GM15510 (cell line): ENCODE measurements around the gene PALMD.

ENCODE experiments used
- POLR2A ChIP-seq: IDR thresholded peaks from 3 replicates; pipeline ENCODE4 v1.6.1; 2011; ENCODE audit warnings: borderline replicate concordance; ENCODE audit not compliant: insufficient read length; ENCODE audit errors: extremely low read depth

The PALMD gene

DNA sequence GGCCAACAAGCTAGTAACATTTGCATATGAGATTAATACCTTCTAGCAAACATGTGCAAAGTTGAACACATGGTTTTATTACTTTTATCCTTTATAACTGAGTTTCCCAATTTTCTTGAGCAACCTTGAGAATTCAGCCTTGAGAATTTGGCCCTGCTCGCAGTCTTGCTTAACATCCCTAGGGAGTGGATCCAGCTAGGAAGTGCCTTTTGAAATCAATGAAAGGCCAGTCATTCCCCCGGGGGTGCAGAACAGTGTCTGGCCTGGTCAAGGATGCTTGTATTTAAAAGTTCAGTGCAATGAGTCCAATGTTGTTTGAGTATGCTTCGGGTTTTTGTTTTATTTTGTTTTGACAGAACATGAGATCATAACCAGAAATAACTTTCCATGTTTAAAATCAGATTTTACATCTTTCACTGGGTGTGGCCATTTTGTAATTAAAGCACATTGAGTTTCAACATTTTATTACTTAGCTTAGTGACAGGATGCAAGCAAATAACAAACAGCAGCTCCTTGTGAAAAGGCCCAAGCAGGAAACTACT, 16.7 kb downstream of the PALMD start:
- TF ChIP-seq POLR2A = no peak

DNA sequence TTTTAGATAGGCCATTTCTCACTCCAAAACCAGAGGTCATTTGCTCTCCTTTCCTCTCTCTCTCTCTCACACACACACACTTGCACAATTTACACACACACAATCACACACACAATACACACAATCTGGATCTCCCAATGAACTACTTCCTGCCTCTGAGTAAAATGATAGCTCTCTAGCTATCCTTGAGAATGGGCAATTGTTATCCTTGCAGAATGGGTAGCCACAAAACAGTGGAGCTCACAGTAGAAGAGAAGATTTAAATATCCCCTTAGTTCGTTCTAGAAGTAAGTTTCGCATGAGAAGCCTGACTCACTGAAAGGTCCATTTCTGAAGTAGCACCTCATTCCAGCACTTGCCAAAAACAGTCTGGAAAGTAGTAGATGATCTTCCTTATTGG, 17.6 kb downstream of the PALMD start:
- TF ChIP-seq POLR2A = no peak

DNA sequence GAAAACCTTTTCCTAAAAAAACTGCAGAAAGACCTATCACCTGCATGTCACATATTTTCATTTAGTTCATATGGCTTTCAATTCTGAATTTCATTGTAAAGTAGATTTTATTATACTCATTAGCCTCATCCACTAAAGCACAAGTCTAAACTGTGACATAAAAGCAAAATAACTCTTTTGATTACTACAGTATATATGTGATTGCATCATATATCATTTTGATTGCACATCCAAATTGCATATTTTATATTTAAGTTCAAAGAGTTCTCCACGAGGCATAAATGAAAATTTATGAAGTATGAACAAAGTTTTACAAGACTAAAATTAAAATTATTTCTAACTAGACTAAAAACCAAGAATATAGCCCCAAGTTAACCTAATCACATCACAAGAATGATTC, 19.3 kb downstream of the PALMD start:
- no peak for TF ChIP-seq POLR2A

DNA sequence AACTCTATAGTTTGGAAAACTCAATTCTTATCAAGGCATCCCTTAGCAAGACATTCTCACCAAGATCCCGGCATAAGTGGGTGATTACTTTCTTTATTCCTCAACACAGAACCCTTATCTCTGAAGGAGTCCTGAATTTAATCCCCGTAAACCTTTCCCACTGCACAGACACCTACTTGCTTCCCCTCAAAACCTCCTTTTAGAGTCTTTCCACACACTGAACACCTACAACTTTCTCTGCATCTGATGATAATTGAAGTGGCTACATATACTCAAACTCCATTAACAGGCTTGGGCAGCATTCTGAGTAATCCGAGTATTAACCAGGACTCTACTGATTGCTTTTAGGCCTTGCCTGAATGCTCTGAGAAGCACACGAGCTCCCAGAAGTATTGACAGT, 23.5 kb downstream of the PALMD start:
- no peak for TF ChIP-seq POLR2A

DNA sequence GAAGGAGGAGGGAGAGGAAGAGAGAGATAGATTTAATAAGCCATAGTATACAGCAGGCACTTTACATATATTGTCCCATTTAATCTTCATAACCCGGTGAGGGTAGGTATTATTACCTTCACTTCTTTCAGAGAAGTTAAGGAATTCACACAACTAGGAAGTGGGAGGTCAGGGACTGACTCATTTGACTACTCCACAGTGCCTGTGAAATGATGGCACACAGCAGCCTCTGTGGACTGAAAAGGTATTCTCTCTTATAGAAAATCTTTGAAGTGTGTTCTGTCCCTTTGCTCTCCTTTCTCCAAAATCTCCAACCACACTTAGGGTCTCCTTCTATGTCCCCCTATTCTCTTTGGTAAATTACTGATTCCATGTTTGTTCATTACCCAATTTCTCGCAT, 23.9 kb downstream of the PALMD start:
- no peak for TF ChIP-seq POLR2A

DNA sequence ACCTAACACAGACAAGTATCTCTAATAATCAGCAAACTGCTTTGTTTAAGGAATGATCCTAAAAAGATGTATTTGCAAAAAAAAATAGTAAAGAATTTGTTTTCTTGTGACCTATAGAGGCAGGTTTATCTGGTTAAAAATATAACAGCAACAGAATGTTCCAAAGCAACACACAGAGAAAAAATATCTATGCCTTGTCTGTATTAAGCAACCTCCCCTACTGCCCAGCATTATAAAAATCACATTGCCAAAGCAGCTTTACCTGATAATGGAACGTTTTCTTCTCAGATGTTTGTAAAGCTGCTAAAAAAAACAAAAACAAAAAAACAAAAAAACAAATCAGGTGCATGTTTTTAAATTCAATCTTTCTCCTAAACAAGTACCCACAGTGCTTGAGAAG, 24.7 kb downstream of the PALMD start:
- TF ChIP-seq POLR2A = no peak

DNA sequence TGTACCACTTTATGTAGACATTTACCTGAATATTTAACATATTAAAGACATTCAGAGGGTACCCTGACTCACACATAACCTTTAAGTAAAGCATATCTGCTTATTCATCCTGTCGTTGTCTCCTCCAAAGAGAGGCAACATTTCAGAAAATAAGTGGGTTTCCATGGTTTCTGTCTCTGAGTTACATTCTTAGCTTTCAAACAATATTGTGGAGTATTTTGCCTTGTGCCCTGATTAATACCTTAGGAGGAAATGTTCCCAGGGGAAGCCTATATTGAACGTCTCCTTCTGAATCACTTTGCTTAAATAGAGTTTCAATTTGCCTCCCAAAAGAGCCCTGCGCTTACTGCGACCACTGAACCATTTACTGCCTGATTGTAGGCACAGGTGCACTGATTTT, 26.1 kb downstream of the PALMD start:
- TF ChIP-seq POLR2A = no peak

DNA sequence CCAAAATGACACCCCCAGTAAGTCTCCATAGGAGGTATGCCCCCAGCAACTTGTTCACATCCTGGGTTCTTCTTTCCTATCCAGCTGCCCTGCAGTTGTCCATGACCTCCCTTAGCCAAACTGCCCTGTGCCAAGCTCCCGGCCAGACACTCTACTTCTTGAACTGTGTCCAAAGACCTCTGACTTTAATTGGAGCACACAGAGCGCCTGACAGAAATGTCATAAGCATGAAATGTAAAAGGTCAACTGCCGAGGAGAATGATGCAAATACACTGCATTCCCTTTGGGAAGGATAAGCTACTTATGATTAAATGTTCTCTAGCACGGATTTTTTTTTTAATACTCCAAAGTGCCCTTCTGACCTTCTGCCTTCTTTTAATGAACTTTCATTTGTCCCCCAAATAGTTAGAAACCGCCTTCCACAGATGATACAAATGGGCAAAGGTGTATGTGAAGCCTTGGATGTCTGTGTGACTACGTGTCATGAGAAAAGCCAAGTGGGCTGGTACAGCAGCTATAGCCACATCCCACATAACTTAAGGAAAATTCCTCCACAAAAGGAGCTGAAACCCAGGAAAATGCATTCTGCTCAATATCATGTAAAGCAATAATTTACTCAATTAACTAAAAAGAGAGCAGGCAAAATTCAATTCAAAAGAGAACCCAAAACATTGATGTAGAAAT, 26.8 kb downstream of the PALMD start:
- no peak for TF ChIP-seq POLR2A

DNA sequence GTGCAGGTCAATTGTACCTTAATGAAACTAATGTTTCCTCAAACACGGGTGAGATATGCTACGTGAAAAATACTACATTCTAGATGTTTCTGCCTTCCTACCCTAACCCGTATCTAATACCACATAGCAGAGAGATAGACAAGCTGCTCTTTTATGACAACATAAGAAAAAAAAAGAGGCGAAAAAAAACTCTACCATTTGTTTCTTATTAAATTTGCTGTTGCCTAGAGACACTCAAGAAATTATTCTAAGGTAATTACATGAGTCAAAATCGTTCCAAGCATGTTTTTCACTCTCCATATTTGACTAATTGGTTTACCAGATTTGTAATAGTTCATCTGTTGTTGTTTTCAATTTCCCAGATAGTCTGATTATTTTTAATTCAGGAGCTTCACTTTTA, 27.4 kb downstream of the PALMD start:
- TF ChIP-seq POLR2A = no peak

DNA sequence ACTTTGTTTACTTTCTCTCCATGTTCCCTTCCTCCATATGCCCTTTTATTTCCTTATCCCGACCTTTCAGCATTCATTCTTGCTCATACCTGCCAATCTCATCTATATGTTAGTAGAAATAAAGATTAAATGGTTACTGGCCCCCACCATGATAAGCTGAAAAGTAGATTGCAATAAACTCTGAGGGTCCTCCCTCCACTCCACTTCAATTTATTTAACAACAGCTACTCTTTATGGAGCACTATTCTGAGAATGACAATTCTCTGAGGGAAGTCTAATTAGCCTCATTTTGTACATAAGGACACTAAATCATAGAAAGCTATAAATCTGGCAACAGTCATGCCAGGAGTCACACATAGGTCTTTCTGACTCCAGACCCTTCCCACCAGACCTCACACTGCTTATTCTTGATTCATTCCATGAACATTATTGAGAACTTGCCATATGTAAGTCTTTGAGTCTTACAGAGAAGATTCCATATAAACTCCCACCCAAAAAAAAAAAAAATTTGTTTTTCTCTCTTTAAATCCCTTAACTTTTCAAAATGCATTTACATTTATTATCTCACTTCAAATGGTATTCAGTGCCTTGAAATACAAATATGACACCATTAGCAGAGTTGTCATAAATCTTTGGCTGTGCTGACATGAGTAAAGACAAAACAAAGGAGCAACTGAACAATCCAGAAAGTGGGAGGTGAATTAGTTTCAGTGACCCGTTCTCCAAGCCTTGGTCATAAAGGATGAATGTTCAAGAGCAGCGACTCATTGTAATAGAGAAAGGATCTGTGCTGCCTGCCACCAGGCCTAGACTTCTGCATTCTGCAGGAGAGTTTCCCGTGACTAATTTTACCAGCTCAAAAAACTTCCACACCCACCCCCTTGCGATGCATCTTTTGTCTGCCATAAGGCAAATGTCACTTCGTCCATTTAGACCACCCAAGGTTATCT, 28.5 kb downstream of the PALMD start:
- TF ChIP-seq POLR2A = no peak

DNA sequence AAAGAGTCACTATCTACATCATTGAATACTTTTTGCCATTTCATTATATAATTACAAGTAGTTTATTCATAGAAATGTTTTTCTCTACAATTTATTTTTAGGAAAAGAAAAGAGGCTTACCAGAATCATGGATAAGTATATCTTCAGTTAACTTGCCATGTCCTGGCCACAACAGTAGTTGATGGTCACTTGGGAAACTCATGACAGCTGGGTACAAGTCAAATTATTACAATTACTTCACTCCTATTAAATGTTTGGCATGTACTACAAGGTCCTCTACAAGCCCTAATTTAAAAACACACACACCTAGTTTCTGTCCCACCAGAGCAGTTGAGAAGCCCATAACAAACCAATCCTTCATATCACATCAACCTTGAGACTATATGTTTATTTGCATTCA, 29.4 kb downstream of the PALMD start:
- TF ChIP-seq POLR2A = no peak

DNA sequence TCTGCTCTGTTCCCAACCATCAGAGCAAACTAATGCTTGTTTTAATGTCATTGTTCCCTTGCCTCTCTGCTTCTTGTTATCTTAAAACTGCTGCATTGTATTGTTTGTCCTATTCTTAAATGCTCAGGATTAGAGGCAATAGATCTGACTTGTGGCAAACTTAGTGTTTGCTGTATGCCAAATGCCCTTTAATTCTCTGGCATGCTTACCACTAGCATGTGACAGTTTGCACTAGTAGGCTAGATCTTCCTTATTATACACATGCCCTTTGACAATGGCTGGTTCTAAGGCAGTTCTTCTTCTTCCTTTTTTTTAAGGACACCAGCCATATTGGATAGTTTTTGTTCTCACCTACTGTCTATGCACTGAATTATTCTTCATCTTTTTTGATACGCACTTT, 30.1 kb downstream of the PALMD start:
- no peak for TF ChIP-seq POLR2A

DNA sequence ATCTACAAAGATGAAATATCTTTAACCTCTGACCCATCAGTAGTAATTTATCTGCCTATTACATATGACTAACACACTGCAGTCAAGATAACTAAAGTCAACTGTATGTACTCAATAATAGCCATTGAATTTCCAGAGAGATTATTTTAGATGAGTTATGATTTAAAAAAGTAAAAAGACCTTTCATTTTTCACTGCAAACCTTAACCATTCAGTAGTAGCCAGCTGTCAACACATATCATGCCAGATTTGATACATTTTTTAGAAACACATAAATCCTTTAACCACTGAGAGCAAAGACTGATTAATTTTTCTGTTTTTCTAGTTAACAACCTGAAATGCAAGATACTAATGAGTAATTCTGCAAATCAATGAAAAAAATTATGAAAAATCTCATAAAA, 31.0 kb downstream of the PALMD start:
- TF ChIP-seq POLR2A = no peak

DNA sequence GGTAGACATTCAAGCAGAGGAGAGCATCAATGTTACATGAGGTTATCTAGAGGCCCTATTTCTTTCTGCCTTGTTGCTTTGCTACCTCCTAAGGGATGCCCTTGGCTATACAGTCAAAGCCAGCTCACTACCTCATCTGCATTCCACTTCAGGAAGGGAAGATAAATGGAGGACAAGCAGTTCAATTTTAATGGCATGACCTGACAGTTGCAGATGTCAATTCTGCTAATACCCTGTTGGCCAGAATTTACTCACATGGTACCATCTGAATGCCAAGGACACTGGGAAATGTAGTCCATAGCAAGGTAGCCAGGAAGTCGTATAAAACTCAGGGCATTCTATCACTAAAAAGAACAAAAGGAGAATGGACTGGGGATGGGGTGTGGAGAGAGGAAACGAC, 31.5 kb downstream of the PALMD start:
- no peak for TF ChIP-seq POLR2A

DNA sequence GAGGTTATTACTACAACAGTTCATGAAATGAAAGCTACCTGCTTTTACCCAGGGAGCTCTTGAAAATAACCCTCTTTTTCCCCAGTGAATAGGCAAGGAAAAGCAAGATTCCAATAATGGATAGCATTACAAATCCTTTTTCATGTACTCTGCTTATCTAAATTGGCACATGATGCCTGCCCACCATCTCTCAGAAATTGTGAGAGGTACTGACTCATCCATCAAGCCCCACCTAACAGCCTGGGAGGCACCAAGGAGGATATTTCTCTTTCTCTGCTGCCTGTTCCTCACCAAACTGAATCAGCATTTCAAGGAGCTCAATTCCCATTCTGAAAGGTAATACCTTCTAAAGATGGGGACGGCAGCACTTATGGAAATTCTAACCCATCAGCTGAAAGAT, 34.4 kb downstream of the PALMD start:
- TF ChIP-seq POLR2A = no peak

DNA sequence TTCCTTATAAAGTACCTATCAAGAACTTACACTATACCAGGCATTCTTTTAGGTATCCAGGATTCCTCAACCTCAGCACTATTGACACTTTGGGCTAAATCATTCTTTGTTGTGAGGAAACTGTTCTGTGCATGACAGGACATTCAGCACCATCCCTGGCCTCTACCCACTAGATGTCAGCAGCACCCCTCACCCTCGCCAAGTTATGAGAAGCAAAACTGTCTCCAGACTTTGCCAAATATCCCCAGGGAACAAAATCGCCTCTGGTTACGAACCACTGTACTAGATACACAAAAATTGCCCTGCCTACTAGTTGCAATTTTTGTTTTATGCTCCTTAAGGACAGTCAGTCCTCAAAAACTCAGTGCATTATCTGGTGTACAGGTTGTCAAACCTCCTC, 35.7 kb downstream of the PALMD start:
- no peak for TF ChIP-seq POLR2A
